Progenitor cell of endocrine pancreas (in vitro differentiated cells): ENCODE measurements around the gene TDRD7. TPM values are rescaled to one million over a fixed set of nuclear protein-coding genes. Genes with fewer than 3 reads are reported as not detected.

Experiments used
- DNase-seq: peaks from one replicate; pipeline ENCODE4 v3.0.0; 2021; ENCODE audit warnings: low spot score; ENCODE audit not compliant: unreplicated experiment
- H3K27ac Mint-ChIP-seq: 2 replicates; pipeline ENCODE4 v1.8.0; 2021; ENCODE audit warnings: mild to moderate bottlenecking, moderate library complexity, mixed read lengths
- H3K27me3 Mint-ChIP-seq: 2 replicates; pipeline ENCODE4 v1.8.0; 2021; ENCODE audit warnings: mixed read lengths
- H3K36me3 Mint-ChIP-seq: 2 replicates; pipeline ENCODE4 v1.8.0; 2022; ENCODE audit warnings: mixed read lengths; ENCODE audit not compliant: insufficient read depth
- H3K4me1 Mint-ChIP-seq: 2 replicates; pipeline ENCODE4 v1.8.0; 2021; ENCODE audit warnings: low read depth, mixed read lengths
- H3K4me3 Mint-ChIP-seq: 2 replicates; pipeline ENCODE4 v1.8.0; 2021; ENCODE audit warnings: low read depth, mild to moderate bottlenecking, moderate library complexity, mixed read lengths
- H3K9me3 Mint-ChIP-seq: 2 replicates; pipeline ENCODE4 v1.8.0; 2021; ENCODE audit warnings: low read depth, mixed read lengths
- CTCF ChIP-seq: fragments of 200-600 bp; sonication (generic); IDR thresholded peaks from one replicate; pipeline ENCODE4 v1.5.0; 2021; ENCODE audit warnings: antibody characterized with exemption, mild to moderate bottlenecking; ENCODE audit not compliant: unreplicated experiment
- total RNA-seq: library from RNA; stranded (reverse); gene quantifications from 2 replicates; pipeline ENCODE4 v1.2.1, GENCODE V29; 2021

Gene TDRD7
- total RNA-seq, 1 donor from 2014 or later = 14.2 TPM

- DNase-seq = no peak
- Mint-ChIP-seq H3K27me3 (no peaks in the 10 kb centered on the region), H3K27ac (no peak overlapping the region), H3K36me3 (peaks cover 17% of the 10 kb centered on the region), H3K4me1 (peaks cover 13% of the 10 kb centered on the region), H3K4me3 (no peak overlapping the region), H3K9me3 (peaks cover 13% of the 10 kb centered on the region)
- TF ChIP-seq CTCF = no peak
These were observed 14.1 kb downstream of the TDRD7 start for GRCh38 chr9:97425973-97426336.

GRCh38 chr9:97427885-97428284 is 16.0 kb downstream of the TDRD7 start:
- H3K36me3 Mint-ChIP-seq = peaks cover 19% of the 10 kb centered on the region
- no peaks in the 10 kb centered on the region for H3K27me3 Mint-ChIP-seq
- DNase-seq = no peak
- H3K9me3 Mint-ChIP-seq = peaks cover 11% of the 10 kb centered on the region
- peaks cover 13% of the 10 kb centered on the region for H3K4me1 Mint-ChIP-seq
- no peak for TF ChIP-seq CTCF
- no peak overlapping the region for H3K4me3 Mint-ChIP-seq
- peak overlapping the region; percentile 8 for H3K27ac Mint-ChIP-seq

- no peak for TF ChIP-seq CTCF
- H3K9me3 Mint-ChIP-seq = no peaks in the 10 kb centered on the region
- H3K4me3 Mint-ChIP-seq = no peak overlapping the region
- no peaks in the 10 kb centered on the region for H3K27me3 Mint-ChIP-seq
- H3K4me1 Mint-ChIP-seq = peaks cover 12% of the 10 kb centered on the region
- peaks cover 15% of the 10 kb centered on the region for H3K36me3 Mint-ChIP-seq
- no peak overlapping the region for H3K27ac Mint-ChIP-seq
- DNase-seq = no peak
These were observed 18.6 kb downstream of the TDRD7 start for GRCh38 chr9:97430316-97431043.

- no peak for DNase-seq
- peaks cover 15% of the 10 kb centered on the region for H3K36me3 Mint-ChIP-seq
- no peak overlapping the region for H3K27ac Mint-ChIP-seq
- H3K9me3 Mint-ChIP-seq = no peaks in the 10 kb centered on the region
- no peaks in the 10 kb centered on the region for H3K27me3 Mint-ChIP-seq
- no peak for TF ChIP-seq CTCF
- peaks cover 10% of the 10 kb centered on the region for H3K4me1 Mint-ChIP-seq
- no peak overlapping the region for H3K4me3 Mint-ChIP-seq
These were observed 19.1 kb downstream of the TDRD7 start for GRCh38 chr9:97431044-97431441.

- peaks cover 15% of the 10 kb centered on the region for H3K36me3 Mint-ChIP-seq
- H3K27ac Mint-ChIP-seq = no peak overlapping the region
- no peaks in the 10 kb centered on the region for H3K27me3 Mint-ChIP-seq
- H3K4me1 Mint-ChIP-seq = peaks cover 10% of the 10 kb centered on the region
- no peak for DNase-seq
- no peak for TF ChIP-seq CTCF
- H3K9me3 Mint-ChIP-seq = no peaks in the 10 kb centered on the region
- H3K4me3 Mint-ChIP-seq = no peak overlapping the region
These were observed 19.8 kb downstream of the TDRD7 start for GRCh38 chr9:97431549-97432143.
